GM19438 (cell line): Measurements from ENCODE around the gene SP4.

ENCODE experiments used
- ATAC-seq: cut with Tn5 transposase; IDR thresholded peaks from one replicate; pipeline ENCODE4 v1.9.1; 2021; ENCODE audit warnings: low read depth; ENCODE audit not compliant: unreplicated experiment

The SP4 gene

DNA sequence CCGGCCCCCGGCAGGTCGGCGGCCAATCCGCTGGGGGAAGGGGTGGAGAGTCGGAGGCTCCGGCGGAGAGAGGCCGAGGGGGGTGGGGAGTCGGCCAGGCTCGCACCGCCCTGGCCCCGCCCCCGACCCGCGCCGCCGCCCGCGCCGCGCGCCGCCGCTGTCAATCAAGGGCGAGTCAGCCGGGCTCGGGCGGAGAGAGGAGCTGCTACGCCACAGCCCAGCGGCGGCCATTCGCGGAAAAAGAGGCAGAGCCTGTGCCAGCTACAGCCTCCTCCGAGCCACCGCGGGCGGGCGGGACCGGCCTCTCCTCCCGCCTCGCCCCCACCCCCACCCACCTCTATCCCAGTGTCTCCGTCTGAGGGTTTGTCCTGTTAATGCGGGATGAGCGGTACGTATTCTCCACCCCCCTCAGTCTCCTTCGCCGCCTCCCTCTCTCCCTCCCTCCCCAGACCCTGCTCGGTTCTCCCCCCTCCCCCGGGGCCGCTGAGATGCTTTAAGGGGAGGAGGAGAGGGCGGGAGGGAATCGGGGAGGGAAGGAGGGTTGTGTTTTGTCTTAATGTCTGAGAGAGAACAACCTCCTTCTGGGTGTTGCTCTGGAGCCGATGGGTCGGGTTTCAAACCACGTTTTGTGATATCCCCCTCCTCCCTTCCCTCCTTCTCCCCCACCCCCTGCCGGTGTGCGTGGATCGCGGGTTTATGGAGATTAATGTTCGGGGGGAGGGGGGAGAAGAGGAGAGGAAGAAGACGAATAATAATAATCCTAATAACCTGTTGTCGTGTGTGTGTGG lies at the start of gene SP4:
Gene SP4 (plus strand): TSS at position 213 of the 788 bp plus-strand sequence. CDS start 169 bp downstream, at position 382.
- peak; percentile 66 for ATAC-seq

DNA sequence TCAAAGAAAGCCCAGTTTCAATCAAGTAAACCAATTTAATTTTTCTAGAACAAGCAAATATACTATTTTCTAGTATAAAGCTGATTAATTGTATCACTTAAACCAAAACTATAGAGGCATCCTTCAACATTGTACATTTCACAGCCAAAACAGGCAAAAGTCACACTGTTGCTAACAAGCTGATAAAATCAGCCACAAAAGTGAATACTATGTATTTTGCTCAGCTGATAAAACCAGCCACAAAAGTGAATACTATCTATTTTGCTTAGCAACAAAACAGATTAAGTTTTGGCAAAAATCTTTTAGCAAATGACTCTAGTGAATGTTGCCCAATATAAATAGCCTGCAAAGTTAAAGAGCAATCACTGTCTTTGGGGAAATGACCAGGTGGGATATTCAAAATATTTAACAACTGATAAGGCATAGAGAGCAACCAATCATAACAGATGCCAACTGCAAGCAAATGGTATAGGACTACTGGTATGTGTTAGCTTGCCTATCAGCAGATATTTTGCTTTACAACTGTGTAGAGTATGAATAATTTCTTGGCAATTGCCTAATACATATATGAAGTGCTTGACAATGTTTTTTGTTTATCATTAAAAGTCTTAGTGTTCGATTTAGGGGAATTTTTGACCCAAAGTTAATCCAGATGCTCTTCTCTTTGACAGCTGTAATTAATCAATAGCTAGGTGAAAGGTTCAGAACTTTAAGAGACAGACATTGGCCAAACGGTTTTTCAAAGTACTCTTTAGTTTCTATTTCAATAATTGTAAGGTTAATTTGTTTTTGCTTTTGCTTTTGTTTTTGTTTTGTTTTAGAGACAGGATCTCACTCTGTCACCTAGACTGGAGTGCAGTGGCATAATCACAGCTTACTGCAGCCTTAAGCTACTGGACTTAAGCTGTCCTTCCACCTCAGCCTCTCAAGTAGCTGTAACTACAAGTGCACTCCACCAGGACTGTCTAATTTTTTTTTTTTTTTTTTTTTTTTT lies 44.4 kb upstream of the SP4 start:
- ATAC-seq = peak; percentile 95

DNA sequence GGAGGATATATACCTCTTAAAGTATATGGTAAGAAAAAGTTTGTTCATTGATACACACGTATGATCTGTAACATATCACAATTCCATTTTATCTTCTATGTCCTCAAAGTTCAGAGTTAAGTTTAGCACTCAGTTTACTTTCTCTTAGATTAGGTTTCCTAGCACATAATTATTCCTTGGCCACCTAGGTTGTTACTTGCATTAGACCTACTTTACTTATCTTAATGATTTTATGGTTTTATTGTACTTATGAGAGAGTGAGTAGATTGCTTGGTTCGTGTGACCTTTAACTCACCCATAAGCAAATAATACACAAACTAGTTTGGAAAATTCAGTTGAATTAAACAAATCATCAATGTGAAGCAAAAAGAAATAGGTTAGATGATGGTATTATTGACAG lies 33.9 kb upstream of the SP4 start:
- no peak for ATAC-seq

DNA sequence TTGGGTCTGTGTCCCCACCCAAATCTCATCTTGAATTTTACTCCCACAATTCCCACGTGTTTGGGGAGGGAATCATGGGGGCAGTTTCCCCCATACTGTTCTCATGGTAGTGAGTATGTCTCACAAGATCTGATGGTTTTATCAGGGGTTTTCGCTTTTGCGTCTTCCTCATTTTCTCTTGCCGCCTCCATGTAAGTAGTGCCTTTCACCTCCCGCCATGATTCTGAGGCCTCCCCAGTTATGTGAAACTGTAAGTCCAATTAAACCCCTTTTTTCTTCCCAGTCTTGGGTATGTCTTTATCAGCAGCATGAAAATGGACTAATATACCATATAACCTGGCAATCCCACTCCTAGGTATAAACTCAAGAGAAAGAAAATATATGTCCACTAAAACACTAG lies 25.9 kb upstream of the SP4 start:
- ATAC-seq = no peak

GRCh38 chr7:21407796-21408480 lies 19.9 kb upstream of the SP4 start:
- ATAC-seq = no peak

DNA sequence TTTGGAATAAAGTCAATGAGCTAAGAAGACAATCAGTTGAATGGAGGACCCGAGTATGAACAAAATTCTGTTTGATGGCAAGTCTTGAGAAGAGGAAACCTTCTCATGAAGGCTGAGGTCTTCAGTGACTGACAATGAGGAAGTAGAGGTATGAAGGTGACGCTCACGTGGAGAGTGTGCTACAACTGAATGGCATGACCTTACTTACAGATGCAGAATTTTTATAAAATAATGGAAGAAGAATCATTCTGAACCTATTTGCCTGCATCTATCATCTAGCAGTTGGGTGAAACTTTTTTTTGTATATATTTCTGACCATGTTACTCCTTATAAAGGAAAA lies 19.4 kb upstream of the SP4 start:
- ATAC-seq = no peak

GRCh38 chr7:21412410-21412851 lies 15.5 kb upstream of the SP4 start:
- no peak for ATAC-seq

DNA sequence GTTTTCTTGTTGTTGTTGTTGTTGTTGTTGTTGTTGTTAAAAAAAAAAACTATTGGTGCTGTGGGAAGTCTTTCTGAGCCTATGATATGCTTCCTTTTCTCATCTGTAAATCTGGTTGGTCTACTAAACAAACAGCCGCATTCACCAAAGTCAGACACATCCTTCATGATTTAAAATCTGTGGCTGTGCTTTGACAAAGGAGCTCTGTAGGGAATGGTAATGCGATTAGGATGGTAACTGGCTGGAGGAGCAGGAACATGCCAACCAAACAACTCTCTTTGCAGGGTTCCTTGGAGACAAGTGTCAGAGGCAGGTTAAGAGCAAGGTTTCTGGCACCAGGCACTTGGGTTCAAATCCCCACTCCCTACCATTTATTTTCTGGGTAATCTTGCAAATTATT lies 14.9 kb upstream of the SP4 start:
- ATAC-seq = no peak

DNA sequence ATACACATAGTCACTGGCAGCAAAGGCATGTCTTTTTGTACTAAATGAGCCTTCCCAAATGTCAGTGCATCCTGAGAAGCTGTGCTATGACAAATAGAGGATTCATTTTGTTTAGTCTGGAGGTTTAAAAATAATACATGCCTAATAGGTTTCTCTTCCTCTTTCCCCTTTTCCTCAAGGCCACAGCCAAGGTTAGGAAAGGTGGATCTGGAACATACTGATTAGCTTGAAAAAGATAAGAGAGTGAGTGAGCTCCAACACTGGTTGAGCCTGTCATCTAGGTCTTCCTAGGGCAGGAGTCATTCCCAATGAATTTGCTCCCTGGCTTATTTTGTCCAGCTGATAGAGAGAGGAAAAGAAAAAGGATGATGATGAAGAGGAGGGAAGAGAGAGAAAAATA lies 14.4 kb upstream of the SP4 start:
- ATAC-seq = no peak

GRCh38 chr7:21414795-21415393 lies 13.0 kb upstream of the SP4 start:
- no peak for ATAC-seq

- no peak for ATAC-seq
Measured at GRCh38 chr7:21417647-21418046, 10.2 kb upstream of the SP4 start.

GRCh38 chr7:21422751-21423150 lies 5.1 kb upstream of the SP4 start:
- no peak for ATAC-seq

DNA sequence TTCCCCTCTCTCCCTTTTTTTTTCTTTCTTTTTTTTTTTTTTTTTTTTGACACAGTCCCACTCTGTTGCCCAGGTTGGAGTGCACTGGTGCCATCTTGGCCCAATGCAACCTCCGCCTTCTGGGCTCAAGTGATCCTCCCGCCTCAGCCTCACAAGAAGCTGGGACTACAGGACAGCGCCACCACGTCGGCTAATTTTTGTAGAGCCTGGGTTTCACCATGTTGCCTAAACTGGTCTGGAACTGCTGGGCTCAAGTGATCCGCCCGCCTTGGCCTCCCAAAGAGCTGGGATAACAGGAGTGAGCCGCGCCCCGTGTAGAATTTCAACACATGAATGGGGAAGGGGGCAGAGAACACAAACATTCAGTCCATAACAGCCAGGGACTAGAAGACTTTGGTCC lies 2.6 kb upstream of the SP4 start:
- ATAC-seq = no peak

GRCh38 chr7:21426286-21427181 lies 1.3 kb upstream of the SP4 start:
- no peak for ATAC-seq

GRCh38 chr7:21427182-21427870 lies 557 bp upstream of the SP4 start:
- ATAC-seq = peak; percentile 73

DNA sequence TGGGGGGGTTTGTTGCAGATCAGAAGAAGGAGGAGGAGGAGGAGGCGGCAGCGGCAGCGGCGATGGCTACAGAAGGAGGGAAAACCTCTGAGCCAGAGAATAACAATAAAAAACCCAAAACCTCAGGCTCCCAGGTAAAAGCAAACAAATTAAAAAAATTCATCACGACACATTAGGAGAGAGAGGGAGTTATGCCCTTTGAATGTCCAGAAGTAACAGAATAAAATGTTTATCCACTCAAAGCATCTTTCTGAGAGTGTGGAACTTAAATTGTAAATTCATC lies 717 bp downstream of the SP4 start:
- ATAC-seq = no peak

DNA sequence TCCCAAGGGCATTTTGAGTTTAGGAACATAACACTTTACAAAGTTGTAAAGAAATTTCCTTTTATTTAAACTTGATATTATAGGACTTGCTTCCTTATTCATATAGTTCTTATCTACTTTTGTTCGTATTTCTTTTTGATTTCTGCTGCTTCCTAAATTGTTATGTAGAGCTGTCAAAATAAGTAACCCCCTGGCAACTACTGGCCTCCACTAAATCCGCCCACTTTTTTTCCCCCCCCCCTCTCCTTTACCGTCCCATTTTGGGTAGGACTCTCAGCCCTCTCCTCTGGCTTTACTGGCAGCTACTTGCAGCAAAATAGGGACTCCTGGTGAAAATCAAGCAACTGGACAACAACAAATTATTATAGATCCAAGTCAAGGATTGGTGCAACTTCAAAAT lies 1.1 kb downstream of the SP4 start:
- no peak for ATAC-seq

GRCh38 chr7:21429786-21430574 lies 2.1 kb downstream of the SP4 start:
- ATAC-seq = no peak

DNA sequence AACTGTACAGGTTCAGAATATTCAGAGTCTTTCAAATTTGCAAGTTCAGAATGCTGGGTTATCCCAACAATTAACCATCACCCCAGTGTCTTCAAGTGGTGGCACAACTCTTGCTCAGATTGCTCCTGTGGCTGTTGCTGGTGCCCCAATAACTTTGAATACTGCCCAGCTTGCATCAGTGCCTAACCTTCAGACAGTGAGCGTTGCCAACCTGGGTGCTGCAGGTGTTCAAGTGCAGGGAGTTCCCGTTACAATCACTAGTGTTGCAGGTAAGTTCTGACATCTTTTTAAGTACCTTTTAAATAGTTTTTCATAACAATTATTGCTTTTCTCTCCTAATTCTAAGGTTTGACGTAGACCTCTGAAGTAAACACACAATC lies 2.7 kb downstream of the SP4 start:
- ATAC-seq = no peak
